Testis (tissue), 3 donors: Measurements from ENCODE around the gene KCTD5. TPM values are rescaled to one million over a fixed set of nuclear protein-coding genes. Genes with fewer than 3 reads are reported as not detected.

ENCODE experiments used
- DNase-seq: peaks from one replicate; pipeline ENCODE4 v3.0.0-alpha.2; 2019
- H3K27ac ChIP-seq, 2 donors: fragments of 200-600 bp; sonication (generic); one replicate each; pipeline ENCODE4 v1.5.1; 2019
- H3K27me3 ChIP-seq: fragments of 200-600 bp; sonication (generic); one replicate; pipeline ENCODE4 v1.5.1; 2019
- H3K36me3 ChIP-seq: fragments of 200-600 bp; sonication (generic); one replicate; pipeline ENCODE4 v1.5.1; 2017; ENCODE audit warnings: low read depth; ENCODE audit errors: missing control alignments
- H3K4me1 ChIP-seq: fragments of 200-600 bp; sonication (generic); one replicate; pipeline ENCODE4 v1.5.1; 2019
- H3K4me3 ChIP-seq, 2 donors: fragments of 200-600 bp; sonication (generic); one replicate each; pipeline ENCODE4 v1.5.1; 2017 to 2019
- H3K9me3 ChIP-seq: fragments of 200-600 bp; sonication (generic); one replicate; pipeline ENCODE4 v1.5.1; 2017
- POLR2A ChIP-seq: fragments of 450-650 bp; IDR thresholded peaks from one replicate; pipeline ENCODE4 v1.6.1; 2017; ENCODE audit warnings: antibody characterized with exemption, mild to moderate bottlenecking, moderate library complexity
- WGBS, 2 donors: methylation state at CpG; one replicate each; pipeline ENCODE4 v1.1.5; 2018; 5-methylcytosine and 5-hydroxymethylcytosine counted together
- intact Hi-C: fragments of 100-400 bp; cut with DNase I; formaldehyde crosslinking; loops from one replicate; pipeline ENCODE4 v1.15.1; 2023; ENCODE audit warnings: low total_unique reads
- polyA plus RNA-seq: library from polyadenylated mRNA; stranded (reverse); fragments of 350-450 nt; fragmentation: Illumina TruSeq; extraction: RNeasy Lipid Tissue Mini Kit (QIAGEN cat#74804); gene quantifications from one replicate; pipeline ENCODE4 v1.2.3, GENCODE V29; 2014; ENCODE audit warnings: low read depth, low replicate concordance; ENCODE audit not compliant: insufficient read depth
- total RNA-seq, 2 donors: library from RNA; depleted of rRNA; stranded (reverse); fragments of >200 nt; gene quantifications; one replicate each; pipeline ENCODE4 v1.2.3, GENCODE V29; 2016
- TF ChIP-seq, protein P1 (sequence below), 3 experiments: fragments of 450-650 bp in 2 of 3; fragments of 200-600 bp in 1 of 3; sonication (generic) in 1 of 3; IDR thresholded peaks; one replicate each; pipeline ENCODE4 v1.5.1; 2016 to 2019; ENCODE audit warnings: antibody characterized with exemption in 3 of 3, mild to moderate bottlenecking in 2 of 3, moderate library complexity in 1 of 3

The KCTD5 gene
- total and polyA plus RNA-seq, 3 donors from 2014 or later = 33.3 to 72.2 (median 63.9) TPM

DNA sequence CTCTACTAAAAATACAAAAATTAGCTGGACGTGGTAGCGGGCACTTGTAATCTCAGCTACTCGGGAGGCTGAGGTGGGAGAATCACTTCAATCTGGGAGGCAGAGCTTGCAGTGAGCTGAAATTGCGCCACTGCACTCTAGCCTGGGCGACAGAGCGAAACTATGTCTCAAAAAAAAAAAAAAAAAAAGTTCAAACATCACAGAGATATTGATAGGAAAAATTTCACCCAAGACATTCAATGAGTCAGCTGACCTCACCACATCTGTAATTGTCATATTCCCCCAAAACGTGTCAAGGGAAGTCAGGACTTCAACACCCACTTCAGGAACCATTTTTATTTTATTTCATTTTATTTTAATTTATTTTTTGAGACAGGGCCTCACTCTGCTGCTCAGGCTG lies 45.7 kb downstream of the KCTD5 start:
- 85 to 88% methylated on average over 7 of the region's 7 CpGs for WGBS, 2 donors
- intact Hi-C loops = no loop called here
- TF ChIP-seq, protein P1, sequence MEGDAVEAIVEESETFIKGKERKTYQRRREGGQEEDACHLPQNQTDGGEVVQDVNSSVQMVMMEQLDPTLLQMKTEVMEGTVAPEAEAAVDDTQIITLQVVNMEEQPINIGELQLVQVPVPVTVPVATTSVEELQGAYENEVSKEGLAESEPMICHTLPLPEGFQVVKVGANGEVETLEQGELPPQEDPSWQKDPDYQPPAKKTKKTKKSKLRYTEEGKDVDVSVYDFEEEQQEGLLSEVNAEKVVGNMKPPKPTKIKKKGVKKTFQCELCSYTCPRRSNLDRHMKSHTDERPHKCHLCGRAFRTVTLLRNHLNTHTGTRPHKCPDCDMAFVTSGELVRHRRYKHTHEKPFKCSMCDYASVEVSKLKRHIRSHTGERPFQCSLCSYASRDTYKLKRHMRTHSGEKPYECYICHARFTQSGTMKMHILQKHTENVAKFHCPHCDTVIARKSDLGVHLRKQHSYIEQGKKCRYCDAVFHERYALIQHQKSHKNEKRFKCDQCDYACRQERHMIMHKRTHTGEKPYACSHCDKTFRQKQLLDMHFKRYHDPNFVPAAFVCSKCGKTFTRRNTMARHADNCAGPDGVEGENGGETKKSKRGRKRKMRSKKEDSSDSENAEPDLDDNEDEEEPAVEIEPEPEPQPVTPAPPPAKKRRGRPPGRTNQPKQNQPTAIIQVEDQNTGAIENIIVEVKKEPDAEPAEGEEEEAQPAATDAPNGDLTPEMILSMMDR (IDR thresholded peaks at IDR 0.05) = no peak
- no peak for TF ChIP-seq POLR2A

DNA sequence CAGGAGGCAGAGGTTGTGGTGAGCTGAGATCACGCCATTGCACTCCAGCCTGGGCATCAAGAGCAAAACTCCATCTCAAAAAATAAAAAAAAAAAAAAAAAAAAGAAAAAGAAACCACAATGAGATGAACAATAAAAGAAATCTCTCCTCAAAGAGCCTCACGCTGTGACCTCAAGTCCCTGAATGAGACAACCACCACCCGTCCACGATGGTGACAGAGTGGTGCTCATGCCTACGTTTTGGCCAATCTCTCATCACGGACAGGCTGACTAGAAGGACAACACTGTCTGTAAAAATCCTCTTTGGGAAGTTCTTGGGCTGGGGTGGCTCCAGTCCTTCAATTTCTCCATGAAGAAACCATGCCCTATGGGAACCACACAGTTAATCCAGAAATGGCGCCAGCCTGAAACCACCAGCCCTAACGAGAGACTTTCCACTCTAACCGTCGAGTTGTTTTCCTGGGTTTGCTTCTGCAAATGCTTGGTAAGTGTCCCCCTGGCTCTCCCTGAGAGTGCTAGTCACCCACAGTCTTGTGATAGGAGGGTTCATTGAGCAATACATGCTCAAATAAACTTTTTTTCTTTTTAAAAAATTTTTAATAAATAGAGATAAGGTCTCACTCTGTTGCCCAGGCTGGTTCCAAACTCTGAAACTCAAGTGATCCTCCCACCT lies 52.7 kb downstream of the KCTD5 start:
- H3K4me3 ChIP-seq = no peak overlapping the region
- 80 to 85% methylated on average over 10 of the region's 10 CpGs for WGBS, 2 donors
- intact Hi-C loops = no loop called here
- H3K9me3 ChIP-seq = no peaks in the 10 kb centered on the region
- H3K27me3 ChIP-seq = no peaks in the 10 kb centered on the region
- no peak overlapping the region for H3K27ac ChIP-seq
- DNase-seq = no peak
- TF ChIP-seq POLR2A = no peak
- TF ChIP-seq, protein P1 (IDR thresholded peaks at IDR 0.05) = no peak
- no peaks in the 10 kb centered on the region for H3K36me3 ChIP-seq
- no peaks in the 10 kb centered on the region for H3K4me1 ChIP-seq

More for the DNA sequence above, 45.7 kb downstream of the KCTD5 start:
- no peak overlapping the region for H3K4me3 ChIP-seq
- DNase-seq = no peak
- no peaks in the 10 kb centered on the region for H3K27me3 ChIP-seq
- no peak overlapping the region for H3K27ac ChIP-seq
- no peaks in the 10 kb centered on the region for H3K4me1 ChIP-seq
- no peaks in the 10 kb centered on the region for H3K36me3 ChIP-seq
- no peaks in the 10 kb centered on the region for H3K9me3 ChIP-seq

DNA sequence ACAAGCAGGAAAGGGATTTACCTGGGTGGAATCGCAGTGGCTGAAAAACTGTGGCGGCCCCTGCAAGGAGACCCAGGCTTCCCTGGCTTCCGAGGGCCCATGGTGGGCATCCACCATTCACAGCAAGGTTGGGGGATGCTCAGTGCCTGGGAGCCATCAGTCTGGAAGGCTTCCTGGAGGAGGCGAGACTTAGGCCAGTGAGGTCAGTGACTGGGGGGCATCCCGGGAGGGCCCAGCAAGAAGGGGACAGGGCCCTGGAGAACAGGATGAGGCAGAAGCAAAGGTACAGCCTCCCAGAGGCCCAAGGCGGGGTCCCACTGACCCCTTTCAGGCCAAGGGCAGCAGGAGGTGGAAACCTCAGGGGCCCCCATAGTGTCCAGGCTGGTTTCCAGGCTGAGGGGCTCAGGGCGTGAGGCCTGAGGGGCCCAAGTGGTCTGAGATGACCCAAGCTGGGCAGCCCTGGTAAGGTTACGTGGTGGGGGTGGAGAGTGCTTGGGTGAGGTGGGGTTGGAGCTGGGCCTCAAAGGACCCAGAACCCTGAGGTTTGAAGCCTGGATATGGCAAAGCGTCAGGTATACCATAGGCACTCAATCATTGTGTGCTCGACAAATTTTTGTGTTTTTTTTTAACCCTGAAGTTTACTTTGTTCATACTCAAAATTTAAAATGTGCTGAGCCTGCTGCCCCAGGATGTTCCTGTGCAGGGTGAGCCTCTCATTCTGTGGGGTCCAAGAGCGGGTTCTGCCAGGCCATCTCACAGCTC lies 54.3 kb downstream of the KCTD5 start:
- Histone ChIP-seq H3K27ac (no peak overlapping the region), H3K27me3 (no peaks in the 10 kb centered on the region), H3K9me3 (no peaks in the 10 kb centered on the region), H3K36me3 (no peaks in the 10 kb centered on the region), H3K4me1 (no peaks in the 10 kb centered on the region), H3K4me3 (no peak overlapping the region)
- 92% methylated on average over 11 of the region's 11 CpGs for WGBS, 2 donors
- intact Hi-C loops = no loop called here
- no peak for DNase-seq
- TF ChIP-seq, protein P1 (IDR thresholded peaks at IDR 0.05) = no peak
- no peak for TF ChIP-seq POLR2A

DNA sequence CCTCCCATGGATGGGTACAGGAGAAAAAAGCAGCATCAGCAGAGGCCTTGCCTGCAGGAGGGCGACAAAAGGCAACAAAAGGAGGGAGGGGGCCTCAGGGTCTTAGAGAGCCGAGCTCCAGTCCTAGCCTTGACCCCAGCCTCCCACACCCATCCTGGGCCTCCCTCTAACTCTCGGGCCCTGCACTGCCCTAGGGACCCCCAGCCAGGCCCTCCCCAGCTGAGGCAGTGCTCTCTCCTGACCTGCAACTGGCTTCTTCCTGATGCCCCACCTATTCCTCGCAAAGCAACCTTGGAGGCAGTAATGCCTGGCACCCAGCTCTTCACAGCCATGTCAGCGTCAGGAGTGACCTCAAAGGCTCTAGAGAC lies 54.9 kb downstream of the KCTD5 start:
- H3K4me1 ChIP-seq = no peaks in the 10 kb centered on the region
- no peaks in the 10 kb centered on the region for H3K36me3 ChIP-seq
- intact Hi-C loops = no loop called here
- no peak overlapping the region for H3K27ac ChIP-seq
- no peak overlapping the region for H3K4me3 ChIP-seq
- DNase-seq = no peak
- no peaks in the 10 kb centered on the region for H3K27me3 ChIP-seq
- no peaks in the 10 kb centered on the region for H3K9me3 ChIP-seq
- TF ChIP-seq, protein P1 (IDR thresholded peaks at IDR 0.05) = no peak
- no peak for TF ChIP-seq POLR2A
- WGBS, 2 donors = 66 to 80% methylated on average over 5 of the region's 5 CpGs
